SK-N-SH (cell line): ENCODE results near the gene SH3PXD2A. TPM values are rescaled to one million over a fixed set of nuclear protein-coding genes. Genes with fewer than 3 reads are reported as not detected.

Source experiments
- CTCF ChIA-PET: fragments of 300-600, 350-600 bp; formaldehyde crosslinking; extraction: SDS; loops from one replicate; lab custom pipeline; 2021; lab: Yijun Ruan, JAX
- POLR2A ChIA-PET: fragments of 350-600 bp; sonication (Branson Sonifier 250); formaldehyde crosslinking; extraction: SDS; loops from one replicate; lab custom pipeline; 2020; ENCODE audit warnings: antibody characterized with exemption, inconsistent platforms; lab: Yijun Ruan, JAX
- DNase-seq: peaks from one replicate; pipeline ENCODE4 v3.0.0; 2012
- H2AFZ ChIP-seq: fragments of 200-600 bp; sonication (generic); 2 replicates; pipeline ENCODE4 v1.8.1; 2016; ENCODE audit warnings: antibody characterized with exemption, mild to moderate bottlenecking, low read depth
- H3F3A ChIP-seq: fragments of 200-600 bp; sonication (generic); replicated peaks from 2 replicates; pipeline ENCODE3; 2016; ENCODE audit warnings: antibody characterized with exemption, mild to moderate bottlenecking; ENCODE audit not compliant: insufficient read depth
- H3K27ac ChIP-seq, 2 experiments: fragments of 200-500 bp in 1 of 2; fragments of 200-600 bp in 1 of 2; sonication (Bioruptor generic) in 1 of 2; sonication (generic), shearing (Covaris generic) in 1 of 2; 2 replicates each; pipeline versions ENCODE4 v1.5.1 to v1.6.1; 2014 to 2016; ENCODE audit warnings: low read depth in 2 of 2, inconsistent platforms in 1 of 2, low read length in 1 of 2, mild to moderate bottlenecking in 1 of 2, mixed read lengths in 1 of 2
- H3K27me3 ChIP-seq: fragments of 200-600 bp; sonication (generic), shearing (Covaris generic); 2 replicates; pipeline ENCODE4 v1.6.1; 2016; ENCODE audit warnings: mixed run types; ENCODE audit not compliant: insufficient read depth
- H3K36me3 ChIP-seq, 2 experiments: fragments of 200-500 bp in 1 of 2; fragments of 200-600 bp in 1 of 2; sonication (Bioruptor generic) in 1 of 2; sonication (generic) in 1 of 2; replicated peaks in 1 of 2; 2 replicates each; pipeline versions ENCODE3 to v1.5.1; 2014 to 2016; ENCODE audit warnings: low read length in 1 of 2, mild to moderate bottlenecking in 1 of 2; ENCODE audit not compliant: insufficient read depth in 2 of 2, control insufficient read depth in 1 of 2
- H3K4me1 ChIP-seq, 2 experiments: fragments of 200-500 bp in 1 of 2; fragments of 200-600 bp in 1 of 2; sonication (Bioruptor generic) in 1 of 2; sonication (generic), shearing (Covaris generic) in 1 of 2; 2 replicates each; pipeline versions ENCODE4 v1.5.1 to v1.6.1; 2014 to 2016; ENCODE audit warnings: low read depth in 1 of 2, low read length in 1 of 2, mixed run types in 1 of 2; ENCODE audit not compliant: insufficient read depth in 2 of 2, control insufficient read depth in 1 of 2
- H3K4me2 ChIP-seq: fragments of 200-600 bp; sonication (generic), shearing (Covaris generic); 2 replicates; pipeline ENCODE4 v1.6.1; 2017; ENCODE audit warnings: mixed run types
- H3K4me3 ChIP-seq, 2 experiments: fragments of 200-500 bp in 1 of 2; fragments of 200-600 bp in 1 of 2; sonication (Bioruptor generic) in 1 of 2; sonication (generic), shearing (Covaris generic) in 1 of 2; 2 replicates each; pipeline versions ENCODE4 v1.5.1 to v1.8.1; 2014 to 2016; ENCODE audit warnings: low read depth in 2 of 2, inconsistent platforms in 1 of 2, low read length in 1 of 2, mild to moderate bottlenecking in 1 of 2, mixed read lengths in 1 of 2, moderate library complexity in 1 of 2
- H3K79me2 ChIP-seq: fragments of 200-600 bp; sonication (generic); 2 replicates; pipeline ENCODE4 v1.8.1; 2017; ENCODE audit warnings: mild to moderate bottlenecking; ENCODE audit not compliant: insufficient read depth
- H3K9ac ChIP-seq: fragments of 200-600 bp; sonication (generic); 2 replicates; pipeline ENCODE4 v1.6.1; 2017; ENCODE audit warnings: mixed run types
- H3K9me2 ChIP-seq: fragments of 200-600 bp; sonication (generic); 2 replicates; pipeline ENCODE4 v1.6.1; 2017; ENCODE audit warnings: mixed run types
- H3K9me3 ChIP-seq: fragments of 200-600 bp; sonication (generic); 2 replicates; pipeline ENCODE4 v1.6.1; 2017; ENCODE audit warnings: mixed run types, mild to moderate bottlenecking, moderate library complexity
- H4K20me1 ChIP-seq: fragments of 200-600 bp; sonication (generic); 2 replicates; pipeline ENCODE4 v1.6.1; 2017; ENCODE audit warnings: mild to moderate bottlenecking, mixed run types; ENCODE audit not compliant: insufficient read depth
- ELF1 ChIP-seq: IDR thresholded peaks from 2 replicates; pipeline ENCODE4 v1.4.0; 2012
- EZH2phosphoT487 ChIP-seq: fragments of 200-600 bp; sonication (generic); IDR thresholded peaks from 2 replicates; pipeline ENCODE4 v1.6.1; 2017; ENCODE audit warnings: low read depth, mixed run types, mild to moderate bottlenecking, antibody characterized with exemption, moderate library complexity, borderline replicate concordance
- FOXJ3 ChIP-seq: sonication (generic); formaldehyde crosslinking; IDR thresholded peaks from 2 replicates; pipeline ENCODE4 v1.5.1; 2020; ENCODE audit warnings: mild to moderate bottlenecking, missing genetic modification reagents
- FOXM1 ChIP-seq: IDR thresholded peaks from 2 replicates; pipeline ENCODE4 v1.4.0; 2012; ENCODE audit warnings: low read depth, mild to moderate bottlenecking
- GABPA ChIP-seq: IDR thresholded peaks from 2 replicates; pipeline ENCODE4 v1.4.0; 2012; ENCODE audit warnings: low read depth, mild to moderate bottlenecking
- GATA2 ChIP-seq: sonication (generic); formaldehyde crosslinking; IDR thresholded peaks from 2 replicates; pipeline ENCODE4 v1.5.0; 2020; ENCODE audit warnings: mild to moderate bottlenecking, missing genetic modification reagents
- JUND ChIP-seq: IDR thresholded peaks from 2 replicates; pipeline ENCODE4 v1.4.0; 2012
- POLR2AphosphoS5 ChIP-seq: IDR thresholded peaks from 2 replicates; pipeline ENCODE4 v1.6.1; 2012; ENCODE audit warnings: low read depth, low read length
- RFX5 ChIP-seq: IDR thresholded peaks from 2 replicates; pipeline ENCODE4 v1.6.1; 2012; ENCODE audit warnings: mild to moderate bottlenecking, improper control_type of control experiment, low read length
- RXRA ChIP-seq: IDR thresholded peaks from 2 replicates; pipeline ENCODE4 v1.4.0; 2012; ENCODE audit warnings: low read depth, mild to moderate bottlenecking, borderline replicate concordance
- SIN3A ChIP-seq: IDR thresholded peaks from 2 replicates; pipeline ENCODE4 v1.6.1; 2012; ENCODE audit warnings: low read depth, mild to moderate bottlenecking, low read length, moderate library complexity, borderline replicate concordance
- TCF12 ChIP-seq: IDR thresholded peaks from 2 replicates; pipeline ENCODE4 v1.4.0; 2012
- YY1 ChIP-seq: IDR thresholded peaks from 2 replicates; pipeline ENCODE4 v1.4.0; 2012; ENCODE audit warnings: low read depth, mild to moderate bottlenecking
- WGBS: methylation state at CpG from one replicate; pipeline ENCODE4 v1.1.6; 2017; ENCODE audit warnings: low lambda C conversion rate; 5-methylcytosine and 5-hydroxymethylcytosine counted together
- polyA plus RNA-seq, 3 experiments: library from polyadenylated mRNA; depleted of rRNA; stranded (reverse); fragments of >200 nt; gene quantifications; 2 replicates each; pipeline ENCODE4 v1.2.3, GENCODE V29; 2012
- TF ChIP-seq, protein P1 (sequence below): fragments of 150-350 bp; IDR thresholded peaks from 2 replicates; pipeline ENCODE4 v1.6.1; 2017; ENCODE audit warnings: antibody characterized with exemption, low read length, low read depth, borderline replicate concordance
- TF ChIP-seq, protein P2 (sequence below): fragments of 150-350 bp; IDR thresholded peaks from 2 replicates; pipeline ENCODE4 v1.6.1; 2016; ENCODE audit warnings: mild to moderate bottlenecking, low read depth, low read length
- TF ChIP-seq, protein P3 (sequence below): IDR thresholded peaks from 2 replicates; pipeline ENCODE4 v1.4.0; 2012; ENCODE audit warnings: low read depth, borderline replicate concordance
- TF ChIP-seq, protein P4 (sequence below): IDR thresholded peaks from 2 replicates; pipeline ENCODE4 v1.6.1; 2012; ENCODE audit warnings: mild to moderate bottlenecking, low read depth, low read length, moderate library complexity

SH3PXD2A gene
- polyA plus RNA-seq, 1 of the 3 experiments (the other 2 are of a cell fraction) = 2.5 TPM

DNA sequence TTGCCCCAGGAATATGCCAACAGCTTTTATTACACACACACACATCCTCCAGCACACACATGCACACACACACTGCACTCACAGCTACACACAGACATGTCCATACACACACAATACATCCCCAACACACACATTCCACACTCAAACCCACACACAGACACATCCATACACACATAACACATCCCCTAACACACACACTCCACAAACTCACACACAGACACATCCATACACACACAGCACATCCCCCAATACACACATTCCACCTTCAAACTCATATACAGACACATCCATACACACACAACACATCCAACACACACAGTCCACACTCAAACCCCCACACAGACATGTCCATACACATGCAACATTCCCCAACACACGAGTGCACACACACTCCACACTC, 19.1 kb downstream of the SH3PXD2A start:
- Histone ChIP-seq H3K9ac (no peak overlapping the region), H4K20me1 (0 out of 2 replicates have a peak, but pooled peaks cover 3% of the 10 kb centered on the region), H3K79me2 (peaks cover 30% of the 10 kb centered on the region), H3K4me2 (no peak overlapping the region), H3K36me3 (no peaks in the 10 kb centered on the region), H3F3A (no peaks in the 10 kb centered on the region), H3K4me3 (no peak overlapping the region), H2AFZ (no peak overlapping the region), H3K9me2 (no peaks in the 10 kb centered on the region), H3K9me3 (no peaks in the 10 kb centered on the region), H3K4me1 (peaks cover 15 to 51% of the 10 kb centered on the region in 2 experiments; a peak in 2 of 4 replicates), H3K27me3 (no peaks in the 10 kb centered on the region), H3K27ac (no peak overlapping the region)
- TF ChIP-seq GABPA (no peak), RFX5 (no peak), RXRA (no peak), TCF12 (no peak), YY1 (no peak), FOXJ3 (no peak), SIN3A (no peak), POLR2AphosphoS5 (no peak)
- TF ChIP-seq, protein P1, sequence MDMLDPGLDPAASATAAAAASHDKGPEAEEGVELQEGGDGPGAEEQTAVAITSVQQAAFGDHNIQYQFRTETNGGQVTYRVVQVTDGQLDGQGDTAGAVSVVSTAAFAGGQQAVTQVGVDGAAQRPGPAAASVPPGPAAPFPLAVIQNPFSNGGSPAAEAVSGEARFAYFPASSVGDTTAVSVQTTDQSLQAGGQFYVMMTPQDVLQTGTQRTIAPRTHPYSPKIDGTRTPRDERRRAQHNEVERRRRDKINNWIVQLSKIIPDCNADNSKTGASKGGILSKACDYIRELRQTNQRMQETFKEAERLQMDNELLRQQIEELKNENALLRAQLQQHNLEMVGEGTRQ = no peak
- TF ChIP-seq, protein P2, sequence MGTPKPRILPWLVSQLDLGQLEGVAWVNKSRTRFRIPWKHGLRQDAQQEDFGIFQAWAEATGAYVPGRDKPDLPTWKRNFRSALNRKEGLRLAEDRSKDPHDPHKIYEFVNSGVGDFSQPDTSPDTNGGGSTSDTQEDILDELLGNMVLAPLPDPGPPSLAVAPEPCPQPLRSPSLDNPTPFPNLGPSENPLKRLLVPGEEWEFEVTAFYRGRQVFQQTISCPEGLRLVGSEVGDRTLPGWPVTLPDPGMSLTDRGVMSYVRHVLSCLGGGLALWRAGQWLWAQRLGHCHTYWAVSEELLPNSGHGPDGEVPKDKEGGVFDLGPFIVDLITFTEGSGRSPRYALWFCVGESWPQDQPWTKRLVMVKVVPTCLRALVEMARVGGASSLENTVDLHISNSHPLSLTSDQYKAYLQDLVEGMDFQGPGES = no peak
- ChIA-PET POLR2A (no interaction called here), CTCF (interaction anchor here (0.6 to 1.3 kb wide), 3 partner anchors 10 to 124 kb away, joined by 3 to 4 read pairs (median 3); no protein-coding TSS in a partner anchor)
- WGBS = 64% methylated on average over 1 of the region's 1 CpG
- no peak for DNase-seq

DNA sequence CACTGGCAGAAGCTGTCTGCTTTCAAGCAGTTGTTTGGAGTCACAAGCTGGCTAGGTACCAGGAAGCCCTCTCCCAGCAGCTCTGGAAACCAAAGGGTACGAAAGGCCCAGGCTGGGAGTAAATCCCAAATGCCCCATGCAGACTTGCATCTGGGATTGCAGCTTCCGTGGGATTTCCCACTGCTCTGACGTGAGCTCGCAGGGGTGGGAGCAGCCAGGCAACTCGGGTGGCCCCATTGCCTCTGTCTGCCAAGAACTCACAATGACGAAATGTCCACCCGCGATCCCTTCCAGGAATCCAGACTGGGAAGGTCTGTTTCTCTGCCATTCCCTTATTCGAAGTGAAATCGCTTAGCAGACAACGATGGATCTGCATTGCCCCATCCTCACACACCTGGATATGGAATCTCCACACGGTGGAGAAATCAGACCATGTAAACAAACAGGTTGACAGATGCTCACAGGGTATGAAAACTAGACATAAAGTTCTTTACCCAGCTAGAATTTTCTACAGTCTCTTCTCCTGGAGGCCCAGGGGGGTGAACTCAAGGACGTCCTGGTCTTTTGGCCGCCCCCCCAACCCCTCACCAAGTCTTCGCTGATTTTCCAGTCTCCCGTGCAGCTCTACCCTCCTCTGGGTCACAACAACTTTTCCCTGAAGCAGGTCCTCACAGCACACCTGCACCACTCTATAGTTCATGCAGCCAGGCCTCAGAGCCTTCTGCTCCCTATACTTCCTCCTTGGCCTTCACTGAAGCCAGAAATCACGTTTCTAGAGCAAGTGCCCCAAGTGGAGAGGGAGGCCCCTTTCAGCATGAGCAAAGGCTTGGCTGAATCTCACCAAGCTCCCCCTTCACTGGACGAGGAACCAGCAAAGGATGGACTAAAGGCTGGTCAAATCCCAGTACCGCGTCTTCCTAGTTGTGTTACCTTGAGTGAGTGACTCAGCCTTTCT, 20.0 kb downstream of the SH3PXD2A start:
- TF ChIP-seq GATA2 (CRISPR knock-in tag) (no peak), EZH2phosphoT487 (no peak), JUND (no peak), FOXM1 (no peak), ELF1 (no peak), GABPA (no peak)
- TF ChIP-seq, protein P3, sequence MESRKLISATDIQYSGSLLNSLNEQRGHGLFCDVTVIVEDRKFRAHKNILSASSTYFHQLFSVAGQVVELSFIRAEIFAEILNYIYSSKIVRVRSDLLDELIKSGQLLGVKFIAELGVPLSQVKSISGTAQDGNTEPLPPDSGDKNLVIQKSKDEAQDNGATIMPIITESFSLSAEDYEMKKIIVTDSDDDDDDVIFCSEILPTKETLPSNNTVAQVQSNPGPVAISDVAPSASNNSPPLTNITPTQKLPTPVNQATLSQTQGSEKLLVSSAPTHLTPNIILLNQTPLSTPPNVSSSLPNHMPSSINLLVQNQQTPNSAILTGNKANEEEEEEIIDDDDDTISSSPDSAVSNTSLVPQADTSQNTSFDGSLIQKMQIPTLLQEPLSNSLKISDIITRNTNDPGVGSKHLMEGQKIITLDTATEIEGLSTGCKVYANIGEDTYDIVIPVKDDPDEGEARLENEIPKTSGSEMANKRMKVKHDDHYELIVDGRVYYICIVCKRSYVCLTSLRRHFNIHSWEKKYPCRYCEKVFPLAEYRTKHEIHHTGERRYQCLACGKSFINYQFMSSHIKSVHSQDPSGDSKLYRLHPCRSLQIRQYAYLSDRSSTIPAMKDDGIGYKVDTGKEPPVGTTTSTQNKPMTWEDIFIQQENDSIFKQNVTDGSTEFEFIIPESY = no peak
- TF ChIP-seq, protein P4, sequence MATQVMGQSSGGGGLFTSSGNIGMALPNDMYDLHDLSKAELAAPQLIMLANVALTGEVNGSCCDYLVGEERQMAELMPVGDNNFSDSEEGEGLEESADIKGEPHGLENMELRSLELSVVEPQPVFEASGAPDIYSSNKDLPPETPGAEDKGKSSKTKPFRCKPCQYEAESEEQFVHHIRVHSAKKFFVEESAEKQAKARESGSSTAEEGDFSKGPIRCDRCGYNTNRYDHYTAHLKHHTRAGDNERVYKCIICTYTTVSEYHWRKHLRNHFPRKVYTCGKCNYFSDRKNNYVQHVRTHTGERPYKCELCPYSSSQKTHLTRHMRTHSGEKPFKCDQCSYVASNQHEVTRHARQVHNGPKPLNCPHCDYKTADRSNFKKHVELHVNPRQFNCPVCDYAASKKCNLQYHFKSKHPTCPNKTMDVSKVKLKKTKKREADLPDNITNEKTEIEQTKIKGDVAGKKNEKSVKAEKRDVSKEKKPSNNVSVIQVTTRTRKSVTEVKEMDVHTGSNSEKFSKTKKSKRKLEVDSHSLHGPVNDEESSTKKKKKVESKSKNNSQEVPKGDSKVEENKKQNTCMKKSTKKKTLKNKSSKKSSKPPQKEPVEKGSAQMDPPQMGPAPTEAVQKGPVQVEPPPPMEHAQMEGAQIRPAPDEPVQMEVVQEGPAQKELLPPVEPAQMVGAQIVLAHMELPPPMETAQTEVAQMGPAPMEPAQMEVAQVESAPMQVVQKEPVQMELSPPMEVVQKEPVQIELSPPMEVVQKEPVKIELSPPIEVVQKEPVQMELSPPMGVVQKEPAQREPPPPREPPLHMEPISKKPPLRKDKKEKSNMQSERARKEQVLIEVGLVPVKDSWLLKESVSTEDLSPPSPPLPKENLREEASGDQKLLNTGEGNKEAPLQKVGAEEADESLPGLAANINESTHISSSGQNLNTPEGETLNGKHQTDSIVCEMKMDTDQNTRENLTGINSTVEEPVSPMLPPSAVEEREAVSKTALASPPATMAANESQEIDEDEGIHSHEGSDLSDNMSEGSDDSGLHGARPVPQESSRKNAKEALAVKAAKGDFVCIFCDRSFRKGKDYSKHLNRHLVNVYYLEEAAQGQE = no peak
- Histone ChIP-seq H3K9me3 (no peaks in the 10 kb centered on the region), H3K9me2 (no peaks in the 10 kb centered on the region), H4K20me1 (0 out of 2 replicates have a peak, but pooled peaks cover 3% of the 10 kb centered on the region), H3K4me2 (no peak overlapping the region), H2AFZ (no peak overlapping the region), H3F3A (no peaks in the 10 kb centered on the region), H3K79me2 (peaks cover 31% of the 10 kb centered on the region), H3K9ac (no peak overlapping the region), H3K4me3 (no peak overlapping the region), H3K27me3 (no peaks in the 10 kb centered on the region), H3K27ac (no peak overlapping the region), H3K36me3 (no peaks in the 10 kb centered on the region), H3K4me1 (peaks cover 12 to 43% of the 10 kb centered on the region in 2 experiments; a peak in 2 of 4 replicates)
- no peak for DNase-seq
- CTCF ChIA-PET = interaction anchor here (1.0 to 1.3 kb wide), 3 partner anchors 9 to 14 kb away, joined by 3 to 4 read pairs (median 3); no protein-coding TSS in a partner anchor
- POLR2A ChIA-PET = interaction anchor here (0.9 kb wide), 1 partner anchor 12 kb away, joined by 4 read pairs; no protein-coding TSS in a partner anchor
- WGBS = 89% methylated on average over 17 of the region's 20 CpGs
